H9 (cell line): ENCODE data around the gene AVEN. TPM values are rescaled to one million over a fixed set of nuclear protein-coding genes. Genes with fewer than 3 reads are reported as not detected.

ENCODE experiments used
- DNase-seq: peaks from one replicate; pipeline ENCODE4 v3.0.0-alpha.2; 2017
- H2AFZ ChIP-seq: one replicate; pipeline ENCODE4 v1.6.1; 2013; ENCODE audit warnings: mild to moderate bottlenecking, low read length, control low read depth, moderate library complexity
- H2AK5ac ChIP-seq: 2 replicates; pipeline ENCODE4 v1.6.1; 2013; ENCODE audit warnings: low read length, control low read depth, mixed read lengths; ENCODE audit not compliant: insufficient read length
- H2BK120ac ChIP-seq: one replicate; pipeline ENCODE4 v1.6.1; 2013; ENCODE audit warnings: low read depth, mild to moderate bottlenecking, low read length, control low read depth, inconsistent platforms; ENCODE audit not compliant: poor library complexity, severe bottlenecking
- H2BK12ac ChIP-seq: 2 replicates; pipeline ENCODE4 v1.6.1; 2013; ENCODE audit warnings: low read length, control low read depth, mixed read lengths, low read depth; ENCODE audit not compliant: insufficient read length
- H2BK15ac ChIP-seq: 2 replicates; pipeline ENCODE4 v1.6.1; 2013; ENCODE audit warnings: low read depth, low read length, control low read depth
- H2BK20ac ChIP-seq: one replicate; pipeline ENCODE4 v1.6.1; 2013; ENCODE audit warnings: low read depth, mild to moderate bottlenecking, low read length, control low read depth, inconsistent platforms; ENCODE audit not compliant: poor library complexity, severe bottlenecking
- H2BK5ac ChIP-seq: 2 replicates; pipeline ENCODE4 v1.6.1; 2013; ENCODE audit warnings: low read length, control low read depth, mixed read lengths; ENCODE audit not compliant: insufficient read length
- H3K14ac ChIP-seq: 2 replicates; pipeline ENCODE4 v1.6.1; 2013; ENCODE audit warnings: low read length, control low read depth; ENCODE audit not compliant: insufficient read depth
- H3K18ac ChIP-seq: 2 replicates; pipeline ENCODE4 v1.6.1; 2013; ENCODE audit warnings: low read depth, mild to moderate bottlenecking, mixed read lengths, low read length, control low read depth; ENCODE audit not compliant: insufficient read length
- H3K23ac ChIP-seq: 2 replicates; pipeline ENCODE4 v1.6.1; 2013; ENCODE audit warnings: low read length, control low read depth, mixed read lengths, low read depth; ENCODE audit not compliant: insufficient read length
- H3K23me2 ChIP-seq: 2 replicates; pipeline ENCODE4 v1.6.1; 2013; ENCODE audit warnings: low read depth, mild to moderate bottlenecking, mixed read lengths, low read length, control low read depth; ENCODE audit not compliant: insufficient read length, poor library complexity, severe bottlenecking
- H3K27ac ChIP-seq: 2 replicates; pipeline ENCODE4 v1.5.1; 2013; ENCODE audit warnings: low read length, control low read depth, mixed read lengths, low read depth; ENCODE audit not compliant: insufficient read length
- H3K27me3 ChIP-seq: 2 replicates; pipeline ENCODE4 v1.6.1; 2013; ENCODE audit warnings: low read length, control low read depth, inconsistent platforms; ENCODE audit not compliant: insufficient read depth
- H3K4ac ChIP-seq: 2 replicates; pipeline ENCODE4 v1.6.1; 2013; ENCODE audit warnings: low read depth, mild to moderate bottlenecking, control low read depth, inconsistent platforms, low read length, moderate library complexity
- H3K4me1 ChIP-seq: 2 replicates; pipeline ENCODE4 v1.6.1; 2013; ENCODE audit warnings: low read length, control low read depth, inconsistent platforms; ENCODE audit not compliant: insufficient read depth
- H3K4me2 ChIP-seq: 2 replicates; pipeline ENCODE4 v1.6.1; 2013; ENCODE audit warnings: low read length, control low read depth, mixed read lengths; ENCODE audit not compliant: insufficient read length, insufficient read depth
- H3K56ac ChIP-seq: 2 replicates; pipeline ENCODE4 v1.6.1; 2013; ENCODE audit warnings: low read depth, mild to moderate bottlenecking, mixed read lengths, low read length, control low read depth; ENCODE audit not compliant: insufficient read length
- H3K79me1 ChIP-seq: 2 replicates; pipeline ENCODE4 v1.6.1; 2013; ENCODE audit warnings: low read depth, mild to moderate bottlenecking, moderate library complexity, low read length, control low read depth, inconsistent platforms; ENCODE audit not compliant: insufficient read depth, poor library complexity, severe bottlenecking
- H3K79me2 ChIP-seq: 2 replicates; pipeline ENCODE4 v1.6.1; 2013; ENCODE audit warnings: low read length, control low read depth, inconsistent platforms; ENCODE audit not compliant: insufficient read depth
- H3K9ac ChIP-seq: 2 replicates; pipeline ENCODE4 v1.6.1; 2013; ENCODE audit warnings: low read length, control low read depth, mixed read lengths; ENCODE audit not compliant: insufficient read length; ENCODE audit errors: extremely low read depth
- H3K9me3 ChIP-seq: one replicate; pipeline ENCODE4 v1.6.1; 2013; ENCODE audit warnings: low read depth, low read length, inconsistent platforms; ENCODE audit not compliant: control insufficient read depth
- H3T11ph ChIP-seq: one replicate; pipeline ENCODE4 v1.6.1; 2013; ENCODE audit warnings: mild to moderate bottlenecking, low read length, control low read depth, inconsistent platforms
- H4K20me1 ChIP-seq: one replicate; pipeline ENCODE4 v1.6.1; 2013; ENCODE audit not compliant: control insufficient read depth, insufficient read length, insufficient read depth
- H4K5ac ChIP-seq: 2 replicates; pipeline ENCODE4 v1.6.1; 2013; ENCODE audit warnings: low read depth, mild to moderate bottlenecking, mixed read lengths, low read length, control low read depth; ENCODE audit not compliant: insufficient read length
- H4K8ac ChIP-seq: replicated peaks from 2 replicates; pipeline ENCODE4 v1.6.1; 2013; ENCODE audit warnings: low read length, control low read depth, mixed read lengths, low read depth; ENCODE audit not compliant: insufficient read length
- H4K91ac ChIP-seq: 2 replicates; pipeline ENCODE4 v1.6.1; 2013; ENCODE audit warnings: low read depth, mild to moderate bottlenecking, moderate library complexity, mixed read lengths, low read length, control low read depth; ENCODE audit not compliant: insufficient read length
- H3K27ac Mint-ChIP-seq, 3 experiments: 2 replicates in 2 of 3; 3 replicates in 1 of 3; pipeline ENCODE4 v1.8.0; 2020 to 2021; ENCODE audit warnings: mixed read lengths in 3 of 3, mild to moderate bottlenecking in 1 of 3, moderate library complexity in 1 of 3
- H3K27me3 Mint-ChIP-seq: 2 replicates; pipeline ENCODE4 v1.8.0; 2021; ENCODE audit warnings: low read depth, mild to moderate bottlenecking, moderate library complexity, mixed read lengths
- H3K36me3 Mint-ChIP-seq, 3 experiments: 2 replicates in 2 of 3; 3 replicates in 1 of 3; pipeline ENCODE4 v1.8.0; 2020 to 2021; ENCODE audit warnings: low read depth in 3 of 3, mixed read lengths in 3 of 3; ENCODE audit not compliant: insufficient read depth in 1 of 3
- H3K4me1 Mint-ChIP-seq, 2 experiments: 2 replicates each; pipeline ENCODE4 v1.8.0; 2020; ENCODE audit warnings: mixed read lengths in 2 of 2
- H3K4me3 Mint-ChIP-seq, 2 experiments: 2 replicates in 1 of 2; 3 replicates in 1 of 2; pipeline ENCODE4 v1.8.0; 2020 to 2021; ENCODE audit warnings: mild to moderate bottlenecking in 2 of 2, mixed read lengths in 2 of 2, moderate library complexity in 1 of 2
- H3K9me3 Mint-ChIP-seq, 2 experiments: 2 replicates in 1 of 2; 3 replicates in 1 of 2; pipeline ENCODE4 v1.8.0; 2020; ENCODE audit warnings: mild to moderate bottlenecking in 2 of 2, mixed read lengths in 2 of 2, moderate library complexity in 1 of 2
- WGBS: extraction: QIAGEN DNeasy Blood & Tissue Kit; methylation state at CpG from one replicate; pipeline ENCODE4 v1.1.7; 2013; ENCODE audit warnings: missing lambda C conversion rate, low lambda C conversion rate, mixed read lengths; ENCODE audit not compliant: insufficient read length; ENCODE audit errors: extremely low coverage; 5-methylcytosine and 5-hydroxymethylcytosine counted together
- total RNA-seq: library from RNA; stranded (reverse); gene quantifications from 2 replicates; pipeline ENCODE4 v1.2.1, GENCODE V29; 2021
- TF ChIP-seq, protein P1 (sequence below): fragments of 200-600 bp; sonication (generic); conservative IDR thresholded peaks from 3 replicates; pipeline ENCODE4 v1.8.0; 2021; ENCODE audit warnings: antibody characterized with exemption, mild to moderate bottlenecking

Gene AVEN
- total RNA-seq, 1 experiment from 2014 or later, result 16.1 TPM

DNA sequence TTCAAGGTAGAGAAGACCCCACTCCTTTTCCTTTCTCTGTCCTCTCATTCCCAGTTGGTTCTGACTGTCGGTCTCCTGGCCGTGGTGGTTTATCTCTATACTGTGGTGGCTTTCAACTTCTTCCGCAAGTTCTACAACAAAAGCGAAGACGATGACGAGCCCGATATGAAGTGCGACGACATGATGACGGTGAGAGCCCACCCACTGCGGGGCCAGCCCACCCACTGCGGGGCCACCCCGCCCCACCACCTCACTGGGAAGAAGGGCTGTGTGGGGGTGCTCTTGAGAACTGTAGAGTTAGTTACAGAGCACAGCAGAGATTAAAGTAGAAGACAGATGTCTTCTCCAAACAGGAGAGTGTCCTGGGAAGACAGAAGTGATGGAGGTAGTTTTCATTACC is 181.3 kb downstream of the AVEN start:
- no peak overlapping the region for H2BK20ac ChIP-seq
- H3K27me3 ChIP-seq, result no peaks in the 10 kb centered on the region
- no peak overlapping the region for H2BK12ac ChIP-seq
- no peak overlapping the region for H2AFZ ChIP-seq
- TF ChIP-seq, protein P1, sequence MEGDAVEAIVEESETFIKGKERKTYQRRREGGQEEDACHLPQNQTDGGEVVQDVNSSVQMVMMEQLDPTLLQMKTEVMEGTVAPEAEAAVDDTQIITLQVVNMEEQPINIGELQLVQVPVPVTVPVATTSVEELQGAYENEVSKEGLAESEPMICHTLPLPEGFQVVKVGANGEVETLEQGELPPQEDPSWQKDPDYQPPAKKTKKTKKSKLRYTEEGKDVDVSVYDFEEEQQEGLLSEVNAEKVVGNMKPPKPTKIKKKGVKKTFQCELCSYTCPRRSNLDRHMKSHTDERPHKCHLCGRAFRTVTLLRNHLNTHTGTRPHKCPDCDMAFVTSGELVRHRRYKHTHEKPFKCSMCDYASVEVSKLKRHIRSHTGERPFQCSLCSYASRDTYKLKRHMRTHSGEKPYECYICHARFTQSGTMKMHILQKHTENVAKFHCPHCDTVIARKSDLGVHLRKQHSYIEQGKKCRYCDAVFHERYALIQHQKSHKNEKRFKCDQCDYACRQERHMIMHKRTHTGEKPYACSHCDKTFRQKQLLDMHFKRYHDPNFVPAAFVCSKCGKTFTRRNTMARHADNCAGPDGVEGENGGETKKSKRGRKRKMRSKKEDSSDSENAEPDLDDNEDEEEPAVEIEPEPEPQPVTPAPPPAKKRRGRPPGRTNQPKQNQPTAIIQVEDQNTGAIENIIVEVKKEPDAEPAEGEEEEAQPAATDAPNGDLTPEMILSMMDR, result no peak
- H3K18ac ChIP-seq, result no peak overlapping the region
- H4K5ac ChIP-seq, result no peak overlapping the region
- H2BK5ac ChIP-seq, result no peak overlapping the region
- WGBS, result no CpG with 5 or more reads among the region's 13 CpGs
- H3K9me3 ChIP-seq, result no peaks in the 10 kb centered on the region
- no peak overlapping the region for H2BK120ac ChIP-seq
- no peak overlapping the region for H4K8ac ChIP-seq
- no peak overlapping the region for H3K27ac ChIP-seq
- H3K36me3 Mint-ChIP-seq, result peaks cover 0 to 4% (median 4%) of the 10 kb centered on the region in 3 experiments; a peak in 3 of 7 replicates
- no peak for DNase-seq
- H3K56ac ChIP-seq, result no peak overlapping the region
- no peak overlapping the region for H4K91ac ChIP-seq
- no peak overlapping the region for H3K4ac ChIP-seq
- H2BK15ac ChIP-seq, result no peak overlapping the region
- H4K20me1 ChIP-seq, result no peaks in the 10 kb centered on the region
- no peaks in the 10 kb centered on the region for H3K79me2 ChIP-seq
- no peak overlapping the region for H3K4me2 ChIP-seq
- H2AK5ac ChIP-seq, result no peak overlapping the region
- peaks cover 19 to 27% of the 10 kb centered on the region in 2 experiments for H3K4me1 Mint-ChIP-seq
- H3K27me3 Mint-ChIP-seq, result no peaks in the 10 kb centered on the region
- no peak overlapping the region for H3T11ph ChIP-seq
- no peak overlapping the region for H3K4me3 Mint-ChIP-seq
- no peak overlapping the region for H3K14ac ChIP-seq
- H3K27ac Mint-ChIP-seq, result peak overlapping the region in 1 of 3 experiments; percentile 3; a peak in 1 of 7 replicates
- no peak overlapping the region for H3K9ac ChIP-seq
- no peak overlapping the region for H3K23ac ChIP-seq
- no peaks in the 10 kb centered on the region; the same call in 1 of the 2 replicates for H3K4me1 ChIP-seq
- H3K9me3 Mint-ChIP-seq, result no peaks in the 10 kb centered on the region
- no peaks in the 10 kb centered on the region for H3K79me1 ChIP-seq
- no peaks in the 10 kb centered on the region for H3K23me2 ChIP-seq
